ENCODE measurements around the gene TAS2R7. TPM values are rescaled to one million over a fixed set of nuclear protein-coding genes. Genes with fewer than 3 reads are reported as not detected.

Gene TAS2R7
- total RNA-seq, 1 experiment from 2014 or later: not detected

- H3T11ph ChIP-seq (ENCODE audit: low read length): no peak overlapping the region
- no peak overlapping the region for H2AK5ac ChIP-seq (ENCODE audit: insufficient read length, low read length)
- H2BK15ac ChIP-seq (ENCODE audit: low read depth, low read length): no peak overlapping the region
- no peak overlapping the region for H4K8ac ChIP-seq (replicated peaks; ENCODE audit: insufficient read length, low read depth, low read length)
- no peak overlapping the region for H3K18ac ChIP-seq (ENCODE audit: insufficient read length, low read depth, low read length)
- 100% methylated on average over 1 of the region's 2 CpGs for WGBS (ENCODE audit: extremely low coverage, insufficient read length, low lambda C conversion rate)
- no peak overlapping the region for H2BK120ac ChIP-seq (ENCODE audit: low read depth, low read length, poor library complexity, severe bottlenecking)
- H3K79me1 ChIP-seq (ENCODE audit: insufficient read depth, low read depth, low read length, poor library complexity, severe bottlenecking): no peaks in the 10 kb centered on the region
- H3K14ac ChIP-seq (ENCODE audit: insufficient read depth, low read length): no peak overlapping the region
- Mint-ChIP-seq H3K27me3 (ENCODE audit: low read depth) (peaks cover 5% of the 10 kb centered on the region), H3K27ac (no peak overlapping the region), H3K4me3 (no peak overlapping the region), H3K36me3 (ENCODE audit: insufficient read depth in 1 of 3, low read depth in 3 of 3) (peaks cover 10 to 12% (median 12%) of the 10 kb centered on the region in 3 experiments), H3K9me3 (peaks cover 19 to 21% of the 10 kb centered on the region in 2 experiments), H3K4me1 (no peaks in the 10 kb centered on the region)
- no peak overlapping the region for H3K27ac ChIP-seq (ENCODE audit: insufficient read length, low read depth, low read length)
- H3K9ac ChIP-seq (ENCODE audit: extremely low read depth, insufficient read length, low read length): no peak overlapping the region
- DNase-seq: no peak
- H2BK20ac ChIP-seq (ENCODE audit: low read depth, low read length, poor library complexity, severe bottlenecking): no peak overlapping the region
- no peaks in the 10 kb centered on the region for H3K4me1 ChIP-seq (ENCODE audit: insufficient read depth, low read length)
- no peak overlapping the region for H2AFZ ChIP-seq (ENCODE audit: low read length)
- no peaks in the 10 kb centered on the region for H3K9me3 ChIP-seq (ENCODE audit: control insufficient read depth, low read depth, low read length)
- H3K23ac ChIP-seq (ENCODE audit: insufficient read length, low read depth, low read length): no peak overlapping the region
- H2BK12ac ChIP-seq (ENCODE audit: insufficient read length, low read depth, low read length): no peak overlapping the region
- TF ChIP-seq CTCF (conservative IDR thresholded peaks at IDR 0.05): no peak
- no peak overlapping the region for H3K56ac ChIP-seq (ENCODE audit: insufficient read length, low read depth, low read length)
- H3K4me2 ChIP-seq (ENCODE audit: insufficient read depth, insufficient read length, low read length): no peak overlapping the region
- H4K5ac ChIP-seq (ENCODE audit: insufficient read length, low read depth, low read length): no peak overlapping the region
- H4K91ac ChIP-seq (ENCODE audit: insufficient read length, low read depth, low read length): no peak overlapping the region
- H4K20me1 ChIP-seq (ENCODE audit: control insufficient read depth, insufficient read depth, insufficient read length): no peaks in the 10 kb centered on the region
- H3K27me3 ChIP-seq (ENCODE audit: insufficient read depth, low read length): no peaks in the 10 kb centered on the region
- no peak overlapping the region for H3K4ac ChIP-seq (ENCODE audit: low read depth, low read length)
- no peaks in the 10 kb centered on the region for H3K23me2 ChIP-seq (ENCODE audit: insufficient read length, low read depth, low read length, poor library complexity, severe bottlenecking)
- H2BK5ac ChIP-seq (ENCODE audit: insufficient read length, low read length): no peak overlapping the region
- no peaks in the 10 kb centered on the region for H3K79me2 ChIP-seq (ENCODE audit: insufficient read depth, low read length)
Observed at GRCh38 chr12:10759657-10760056, 42.8 kb downstream of the TAS2R7 start.

Data from H9 (cell line).